HCEC 1CT (cell line): Measurements from ENCODE around the gene GNA12.
"Not testable (repeated sequence)": the region's sequence is repeated elsewhere in the genome, so short reads cannot be mapped to it uniquely, and the experiment has no call there.

ENCODE experiments used
- DNase-seq: peaks from one replicate; pipeline ENCODE4 v3.0.0-alpha.2; 2017

Gene GNA12

GRCh38 chr7:2709553-2710285 lies 134.4 kb downstream of the GNA12 start:
- DNase-seq, result no peak

- no peak for DNase-seq
Observed at GRCh38 chr7:2708547-2709310, 135.4 kb downstream of the GNA12 start.

DNA sequence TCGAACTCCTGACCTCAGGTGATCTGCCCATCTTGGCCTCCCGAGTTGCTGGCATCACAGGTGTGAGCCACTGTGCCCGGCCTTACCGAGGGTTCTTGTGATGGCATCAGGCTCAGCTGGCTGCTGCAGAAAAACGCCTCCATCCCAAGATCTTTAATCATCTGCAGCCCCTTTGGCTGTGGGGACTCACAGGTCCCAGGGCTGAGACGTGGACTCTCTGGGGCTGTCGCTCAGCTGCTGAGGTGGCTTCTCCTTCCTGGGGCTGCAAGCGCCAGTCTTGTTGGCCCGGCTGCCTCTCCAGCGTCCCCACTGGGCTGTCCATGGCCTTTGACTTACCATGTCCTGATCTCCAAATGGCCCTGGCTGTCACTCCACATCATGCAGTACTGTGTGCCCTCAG lies 136.1 kb downstream of the GNA12 start:
- no peak for DNase-seq

DNA sequence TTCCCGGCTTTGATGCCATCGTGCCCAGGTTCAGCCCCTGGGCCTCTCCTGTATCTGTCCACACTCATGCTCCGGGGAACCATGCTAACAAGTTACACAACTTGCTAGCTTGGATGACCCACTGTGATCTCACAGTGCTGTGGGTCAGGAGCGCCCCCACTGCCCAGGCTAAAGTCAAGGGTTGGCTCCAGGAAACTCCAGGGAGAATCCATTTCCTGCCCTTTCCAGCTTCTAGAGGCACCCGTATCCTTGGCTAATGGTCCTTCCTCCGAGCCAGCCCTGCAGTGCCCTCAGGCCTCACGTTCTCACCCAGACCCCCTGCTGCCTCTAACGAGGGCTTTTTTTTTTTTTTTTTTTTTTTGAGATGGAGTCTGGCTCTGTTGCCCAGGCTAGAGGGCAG lies 136.6 kb downstream of the GNA12 start:
- no peak for DNase-seq

DNA sequence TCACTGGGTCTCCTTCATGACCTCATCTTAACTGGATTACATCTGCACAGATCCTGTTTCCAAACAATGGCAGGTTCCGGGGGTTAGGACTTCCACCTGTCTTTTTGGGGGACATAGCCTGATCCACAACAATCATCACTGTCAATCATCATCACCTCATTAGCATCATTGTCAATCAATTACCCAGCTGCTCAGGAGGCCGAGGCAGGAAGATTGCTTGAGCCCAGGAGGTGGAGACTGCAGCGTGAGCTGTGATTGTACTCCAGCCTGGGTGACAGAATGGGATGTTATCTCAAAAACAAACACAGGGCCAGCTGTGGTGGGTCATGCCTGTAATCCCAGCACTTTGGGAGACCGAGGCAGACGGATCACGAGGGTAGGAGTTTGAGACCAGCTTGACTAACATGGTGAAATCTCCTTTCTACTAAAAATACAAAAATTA lies 137.4 kb downstream of the GNA12 start:
- DNase-seq, result no peak

DNA sequence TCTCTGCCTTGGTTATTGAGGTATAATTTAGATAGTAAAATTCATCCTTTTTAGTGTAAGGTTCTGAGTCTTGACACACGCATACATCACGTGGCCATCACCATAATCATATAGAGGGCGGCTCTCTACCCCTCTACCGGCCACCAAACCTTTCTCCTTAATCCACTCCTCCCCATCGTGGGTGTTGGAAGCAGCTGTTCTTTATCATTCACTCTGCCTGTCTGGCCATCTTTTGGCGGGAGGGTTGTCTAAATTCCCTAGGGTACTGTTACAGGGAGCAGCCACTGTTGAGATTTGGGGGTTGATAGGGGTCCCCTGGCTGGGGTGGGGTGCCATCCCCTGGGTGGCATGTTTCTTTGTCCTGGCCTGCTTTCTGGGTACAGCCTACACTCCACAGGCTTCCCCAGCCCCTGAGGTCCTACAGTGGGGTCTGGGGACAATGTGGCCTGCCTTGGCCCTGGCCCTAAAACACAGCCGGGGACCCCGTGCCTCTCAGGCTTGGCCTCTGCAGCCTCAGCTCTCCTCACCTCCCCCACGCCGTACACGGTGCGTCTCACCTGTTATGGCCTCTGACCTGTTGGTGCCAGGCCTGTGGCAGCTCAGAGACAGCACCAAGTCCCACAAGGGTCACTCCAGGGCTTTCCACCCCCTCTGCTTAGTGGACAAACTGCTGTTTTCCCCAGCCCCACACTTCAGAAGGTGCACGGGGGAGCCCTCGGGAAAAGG lies 138.6 kb downstream of the GNA12 start:
- DNase-seq, result no peak

DNA sequence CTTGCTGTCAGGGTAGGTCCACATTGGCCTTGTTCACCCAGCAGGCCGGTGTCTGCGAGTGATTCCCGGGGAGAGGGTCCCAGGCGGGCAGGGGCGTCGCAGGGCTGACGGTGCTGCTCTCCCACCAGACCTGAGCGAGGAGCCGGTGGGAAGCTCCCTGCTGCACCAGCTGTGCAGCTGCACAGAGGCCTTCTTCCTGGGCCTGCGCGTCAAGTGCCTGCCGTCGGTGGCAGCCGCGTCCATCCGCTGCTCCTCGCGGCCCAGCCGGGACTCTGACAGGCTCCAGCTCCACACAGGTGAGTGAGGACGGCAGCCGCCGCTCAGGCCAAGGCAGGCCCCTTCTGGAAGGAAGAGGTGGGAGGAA lies 141.5 kb downstream of the GNA12 start:
- DNase-seq, result no peak

- peak; percentile 14 for DNase-seq
Observed at GRCh38 chr7:2701832-2702593, 142.1 kb downstream of the GNA12 start.

DNA sequence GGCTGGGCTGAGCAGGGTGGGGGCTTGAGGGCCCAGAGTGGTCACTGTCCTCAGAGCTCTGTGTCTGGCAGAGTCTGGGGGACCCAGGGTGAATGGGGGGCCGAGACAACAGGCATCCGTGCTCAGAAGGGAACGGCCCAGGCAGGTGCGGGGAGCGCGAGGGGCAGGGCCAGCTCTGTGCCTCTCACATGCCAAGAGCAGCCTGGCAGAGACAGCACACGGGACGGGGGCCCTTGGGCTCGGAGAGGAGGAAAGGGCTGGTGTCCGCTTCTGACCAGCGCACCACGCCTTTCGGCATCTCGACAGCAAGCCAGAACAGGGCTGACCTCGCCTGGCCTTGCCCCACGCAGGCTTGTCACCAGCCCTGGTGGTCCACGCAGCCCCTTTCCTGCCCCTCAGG lies 142.7 kb downstream of the GNA12 start:
- DNase-seq, result no peak

GRCh38 chr7:2700141-2700850 lies 143.8 kb downstream of the GNA12 start:
- no peak for DNase-seq

GRCh38 chr7:2699289-2699620 lies 144.9 kb downstream of the GNA12 start:
- no peak for DNase-seq

DNA sequence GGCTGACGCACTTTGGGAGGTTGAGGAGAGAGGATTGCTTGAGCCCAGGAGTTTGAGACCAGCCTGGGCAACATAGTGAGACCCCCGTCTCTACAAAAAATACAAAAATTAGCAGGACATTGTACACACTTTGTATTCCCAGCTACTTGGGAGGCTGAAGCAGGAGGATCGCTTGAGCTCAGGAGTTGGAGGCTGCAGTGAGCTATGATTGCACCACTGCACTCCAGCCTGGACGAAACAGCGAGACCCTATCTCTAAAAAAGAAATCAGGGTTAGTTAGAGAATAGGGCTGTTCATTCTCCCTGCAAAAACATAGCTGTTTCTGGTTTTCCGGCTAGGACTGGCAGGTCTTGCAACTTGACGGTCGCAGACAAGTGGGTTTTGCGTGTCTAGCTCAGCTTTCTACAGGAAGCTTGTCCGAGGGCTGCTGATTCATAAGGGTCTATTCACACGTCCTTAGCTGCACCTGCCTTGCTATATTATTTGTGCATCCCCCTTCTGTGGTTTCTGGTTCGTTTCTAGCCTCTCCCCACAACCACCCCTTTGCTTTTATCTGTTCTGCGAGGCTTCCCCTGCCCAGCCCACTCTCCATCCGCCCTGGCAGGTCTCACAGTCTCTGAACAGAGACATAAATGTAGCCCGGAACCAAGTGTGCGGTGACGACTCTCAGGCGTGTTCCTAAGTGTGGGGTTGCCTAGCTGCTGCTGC lies 145.4 kb downstream of the GNA12 start:
- DNase-seq, result no peak

DNA sequence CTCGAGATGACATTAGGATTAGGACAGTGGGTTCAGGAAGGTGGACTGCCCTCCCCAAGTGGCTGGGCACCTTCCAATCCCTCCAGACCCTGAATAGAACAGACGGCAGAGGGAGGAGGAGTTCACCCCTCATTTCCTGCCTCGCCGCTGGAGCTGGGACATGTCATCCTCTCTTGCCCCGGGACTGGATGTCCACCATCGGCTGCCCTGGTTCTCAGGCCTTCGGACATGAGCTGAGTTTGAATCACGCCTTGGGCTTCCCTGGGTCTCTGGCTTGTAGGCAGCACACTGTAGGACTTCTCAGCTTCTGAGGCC lies 150.0 kb downstream of the GNA12 start:
- DNase-seq, result not testable (repeated sequence)

DNA sequence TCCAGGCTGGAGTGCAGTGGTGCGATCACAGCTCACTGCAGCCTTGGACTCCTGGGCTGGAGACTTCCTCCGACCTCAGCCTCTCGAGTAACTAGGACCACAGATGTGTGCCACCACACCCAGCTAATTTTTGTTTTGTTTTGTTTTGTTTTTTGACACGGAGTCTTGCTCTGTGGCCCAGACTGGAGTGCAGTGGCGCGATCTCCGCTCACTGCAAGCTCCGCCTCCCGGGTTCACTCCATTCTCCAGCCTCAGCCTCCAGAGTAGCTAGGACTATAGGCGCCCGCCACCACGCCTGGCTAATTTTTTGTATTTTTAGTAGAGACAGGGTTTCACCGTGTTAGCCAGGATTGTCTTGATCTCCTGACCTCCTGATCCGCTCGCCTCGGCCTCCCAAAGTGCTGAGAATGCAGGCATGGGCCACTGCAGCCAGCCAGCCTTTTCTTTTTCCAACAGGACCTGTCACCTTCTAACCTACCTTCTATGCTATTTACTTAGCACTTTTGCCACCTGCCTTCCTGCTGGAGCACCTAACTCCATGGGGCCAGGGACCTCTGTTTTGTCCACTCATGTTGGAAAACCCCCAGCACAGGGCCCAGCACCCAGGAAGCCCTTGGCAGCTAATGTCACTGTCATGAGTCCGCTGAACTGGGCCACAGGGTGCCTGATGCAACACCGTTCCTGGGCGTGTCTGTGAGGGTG lies 150.5 kb downstream of the GNA12 start:
- DNase-seq, result not testable (repeated sequence)

DNA sequence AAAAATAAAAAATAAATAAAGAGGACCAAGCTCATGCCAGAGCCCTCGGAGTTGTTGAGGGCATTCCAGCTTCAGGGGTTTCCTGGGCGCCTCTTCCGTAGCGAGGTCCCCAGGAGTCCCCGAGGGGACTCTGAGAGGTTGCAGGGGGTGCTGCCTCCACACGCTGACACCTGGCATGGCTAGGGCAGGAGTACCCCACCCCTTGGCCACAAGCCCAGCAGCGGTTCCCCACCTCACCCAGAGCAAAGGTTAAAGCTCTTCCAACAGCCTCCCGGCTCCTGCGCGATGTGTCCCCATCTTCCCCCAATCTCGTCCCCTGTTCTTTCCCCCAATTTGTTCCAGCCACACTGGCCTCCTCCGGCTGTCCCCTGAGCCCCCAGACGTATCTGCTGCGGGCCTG lies 151.6 kb downstream of the GNA12 start:
- DNase-seq, result no peak

DNA sequence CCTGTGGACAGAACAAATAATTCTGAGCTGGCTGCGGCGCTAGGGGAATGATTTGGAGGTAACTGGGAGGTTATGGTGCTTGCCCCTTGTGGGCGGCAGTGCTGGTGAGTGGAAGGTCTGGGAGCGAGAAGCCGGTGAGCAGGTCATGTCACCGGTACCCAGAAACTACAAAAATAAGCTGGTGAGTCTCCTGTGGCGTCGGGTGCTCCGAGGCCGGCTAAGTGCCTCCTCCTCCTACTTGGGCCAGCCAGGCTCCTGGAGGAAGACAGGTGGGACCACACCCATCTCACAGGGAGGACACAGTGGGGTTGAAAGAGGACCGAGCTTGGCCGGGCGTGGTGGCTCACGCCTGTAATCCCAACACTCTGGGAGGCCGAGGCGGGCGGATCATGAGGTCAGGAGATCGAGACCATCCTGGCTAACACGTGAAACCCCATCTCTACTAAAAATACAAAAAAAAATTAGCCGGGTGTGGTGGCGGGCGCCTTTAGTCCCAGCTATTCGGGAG lies 152.1 kb downstream of the GNA12 start:
- not testable (repeated sequence) for DNase-seq

- no peak for DNase-seq
Observed at GRCh38 chr7:2691011-2691707, 152.9 kb downstream of the GNA12 start.

DNA sequence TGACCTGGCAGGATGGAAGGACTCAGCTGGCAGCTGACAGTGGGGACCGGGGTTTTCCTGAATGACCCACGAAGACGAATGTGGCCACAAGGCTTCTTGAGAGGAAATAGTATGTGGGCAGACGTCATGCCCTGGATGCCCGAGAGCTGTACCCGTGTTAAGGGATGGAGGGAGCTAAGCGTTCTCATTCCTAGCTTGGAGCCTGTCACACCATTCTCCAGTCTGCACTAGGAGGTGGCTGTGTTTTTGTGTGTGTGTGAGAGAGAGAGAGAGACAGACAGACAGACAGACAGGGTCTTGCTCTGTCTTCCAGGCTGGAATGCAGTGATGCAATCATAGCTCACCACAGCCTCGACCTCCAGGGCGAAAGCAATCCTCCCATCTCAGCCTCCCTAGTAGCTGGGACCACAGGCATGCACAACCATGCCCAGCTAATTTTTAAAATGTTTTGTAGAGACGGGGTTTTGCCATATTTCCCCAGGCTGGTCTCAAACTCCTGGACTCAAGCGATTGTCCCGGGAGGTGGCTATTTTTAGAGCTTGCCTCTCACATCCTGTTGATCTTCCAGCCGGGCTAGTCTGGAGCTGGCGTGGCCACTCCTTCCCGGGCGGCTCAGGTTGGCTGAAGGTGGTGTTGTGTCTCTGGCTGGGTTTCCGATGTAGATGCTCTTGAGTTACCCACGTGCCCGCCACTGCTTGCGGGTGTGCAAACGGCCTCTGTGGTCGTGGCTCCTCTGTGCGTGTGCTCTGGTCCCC lies 154.0 kb downstream of the GNA12 start:
- DNase-seq, result no peak

DNA sequence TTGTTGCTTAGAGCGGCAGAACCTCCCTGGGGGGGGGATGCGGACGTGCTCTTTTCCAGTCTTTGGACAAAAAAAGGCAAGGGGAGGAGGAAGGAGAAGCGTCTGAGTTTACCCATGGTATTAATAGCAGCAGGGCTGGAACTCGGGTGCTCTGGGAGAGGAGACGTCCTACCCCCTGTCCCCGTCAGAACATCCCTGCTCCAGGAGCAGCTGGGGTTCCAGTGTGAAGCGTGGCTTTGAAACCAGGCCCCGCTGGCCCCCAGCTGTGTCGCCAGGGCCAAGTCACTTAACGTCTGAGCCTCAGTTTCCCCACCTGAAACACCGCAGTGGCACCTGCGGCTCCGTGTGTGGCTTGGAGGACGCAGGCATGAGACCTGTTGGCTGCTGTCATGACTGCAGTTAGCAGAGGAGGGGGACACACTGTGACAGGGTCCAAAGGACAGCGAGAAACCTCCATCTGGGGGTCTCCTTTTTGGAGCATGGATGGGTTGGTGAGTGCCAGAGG lies 154.7 kb downstream of the GNA12 start:
- DNase-seq, result no peak
